ENCODE results near the gene METTL1. TPM values are rescaled to one million over a fixed set of nuclear protein-coding genes. Genes with fewer than 3 reads are reported as not detected.

The METTL1 gene
- total RNA-seq, 3 donors from 2014 or later = 10.1 to 15.3 (median 10.6) TPM

DNA sequence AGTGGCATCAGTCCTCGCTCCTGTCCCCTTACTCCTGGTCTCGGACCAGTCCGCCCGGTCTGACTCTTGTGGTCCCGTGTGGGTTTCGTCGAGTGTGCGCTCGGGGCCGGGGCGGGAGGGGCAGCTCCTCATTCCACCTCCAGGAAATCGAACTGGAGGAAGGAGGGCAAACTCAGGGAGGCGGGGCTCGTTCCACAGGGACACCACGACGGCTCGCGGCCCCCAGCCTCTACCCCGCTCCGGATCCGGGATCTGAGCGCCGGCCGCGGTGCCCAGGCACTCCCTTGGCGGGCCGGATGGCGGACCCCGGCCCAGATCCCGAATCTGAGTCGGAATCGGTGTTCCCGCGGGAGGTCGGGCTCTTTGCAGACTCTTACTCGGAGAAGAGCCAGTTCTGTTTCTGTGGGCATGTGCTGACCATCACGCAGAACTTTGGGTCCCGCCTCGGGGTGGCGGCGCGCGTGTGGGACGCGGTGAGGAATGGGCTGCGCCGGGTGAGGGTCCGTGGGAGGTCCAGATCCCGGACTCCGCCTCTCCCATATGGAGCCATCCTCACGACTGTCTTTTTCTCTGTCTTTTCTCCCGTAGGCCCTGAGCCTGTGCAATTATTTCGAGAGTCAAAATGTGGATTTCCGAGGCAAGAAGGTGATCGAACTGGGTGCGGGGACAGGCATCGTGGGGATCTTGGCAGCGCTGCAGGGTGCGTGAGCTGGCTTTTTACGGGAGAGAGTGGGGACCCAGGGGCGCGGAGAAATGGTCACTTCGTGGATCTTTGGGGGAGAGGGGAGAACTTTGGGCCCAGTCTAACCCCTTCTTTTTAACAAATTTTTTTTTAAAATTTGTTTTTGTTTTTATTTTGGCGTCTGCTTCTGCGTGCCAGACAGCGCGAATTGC lies 771 bp upstream of the METTL1 start, which contains the start of gene EEF1AKMT3:
TSS of gene EEF1AKMT3 (plus strand) at position 186 of the 894 bp plus-strand sequence. CDS start at position 297, 111 bp downstream.
- H3K4me1 ChIP-seq (ENCODE audit: low read depth) = peaks cover 14% of the 10 kb centered on the region
- peak within 1 kb of the TSS; percentile 50 for H3K4me3 ChIP-seq
- H3K9me3 ChIP-seq = no peaks in the 10 kb centered on the region
- DNase-seq (peak; percentile 78 to 84 (median 82)), ATAC-seq (peak; percentile 80)
- H3K36me3 ChIP-seq (ENCODE audit: low read depth) = no peaks in the 10 kb centered on the region
- intact Hi-C loops (cut with DNase I, micrococcal nuclease) = no loop called here
- TF ChIP-seq, protein P1, sequence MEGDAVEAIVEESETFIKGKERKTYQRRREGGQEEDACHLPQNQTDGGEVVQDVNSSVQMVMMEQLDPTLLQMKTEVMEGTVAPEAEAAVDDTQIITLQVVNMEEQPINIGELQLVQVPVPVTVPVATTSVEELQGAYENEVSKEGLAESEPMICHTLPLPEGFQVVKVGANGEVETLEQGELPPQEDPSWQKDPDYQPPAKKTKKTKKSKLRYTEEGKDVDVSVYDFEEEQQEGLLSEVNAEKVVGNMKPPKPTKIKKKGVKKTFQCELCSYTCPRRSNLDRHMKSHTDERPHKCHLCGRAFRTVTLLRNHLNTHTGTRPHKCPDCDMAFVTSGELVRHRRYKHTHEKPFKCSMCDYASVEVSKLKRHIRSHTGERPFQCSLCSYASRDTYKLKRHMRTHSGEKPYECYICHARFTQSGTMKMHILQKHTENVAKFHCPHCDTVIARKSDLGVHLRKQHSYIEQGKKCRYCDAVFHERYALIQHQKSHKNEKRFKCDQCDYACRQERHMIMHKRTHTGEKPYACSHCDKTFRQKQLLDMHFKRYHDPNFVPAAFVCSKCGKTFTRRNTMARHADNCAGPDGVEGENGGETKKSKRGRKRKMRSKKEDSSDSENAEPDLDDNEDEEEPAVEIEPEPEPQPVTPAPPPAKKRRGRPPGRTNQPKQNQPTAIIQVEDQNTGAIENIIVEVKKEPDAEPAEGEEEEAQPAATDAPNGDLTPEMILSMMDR (IDR thresholded peaks at IDR 0.05) = no peak

- DNase-seq (peak; percentile 86 to 92 (median 91)), ATAC-seq (peak; percentile 69)
- TF ChIP-seq, protein P1 (IDR thresholded peaks at IDR 0.05) = no peak
- Histone ChIP-seq H3K4me1 (ENCODE audit: low read depth) (peaks cover 22% of the 10 kb centered on the region), H3K36me3 (ENCODE audit: low read depth) (no peaks in the 10 kb centered on the region), H3K4me3 (peak overlapping the region; percentile 50), H3K9me3 (no peaks in the 10 kb centered on the region)
- intact Hi-C loops (cut with DNase I, micrococcal nuclease) = no loop called here
Measured at GRCh38 chr12:57771236-57771872, 551 bp downstream of the METTL1 start.

- no peak for DNase-seq
- Histone ChIP-seq H3K36me3 (ENCODE audit: low read depth) (no peaks in the 10 kb centered on the region), H3K4me1 (ENCODE audit: low read depth) (peaks cover 28% of the 10 kb centered on the region), H3K4me3 (no peak overlapping the region), H3K9me3 (no peaks in the 10 kb centered on the region)
- TF ChIP-seq, protein P1 (IDR thresholded peaks at IDR 0.05) = no peak
- intact Hi-C loops (cut with DNase I, micrococcal nuclease) = no loop called here
- no peak for ATAC-seq
Measured at GRCh38 chr12:57770734-57771133, 1.2 kb downstream of the METTL1 start.

- Histone ChIP-seq H3K4me1 (ENCODE audit: low read depth) (peaks cover 34% of the 10 kb centered on the region), H3K36me3 (ENCODE audit: low read depth) (no peaks in the 10 kb centered on the region), H3K9me3 (no peaks in the 10 kb centered on the region), H3K4me3 (no peak overlapping the region)
- TF ChIP-seq, protein P1 (IDR thresholded peaks at IDR 0.05) = no peak
- ATAC-seq (no peak), DNase-seq (no peak)
- intact Hi-C loops (cut with DNase I, micrococcal nuclease) = no loop called here
Measured at GRCh38 chr12:57769594-57769993, 2.3 kb downstream of the METTL1 start.

- no peaks in the 10 kb centered on the region for H3K36me3 ChIP-seq (ENCODE audit: low read depth)
- no peaks in the 10 kb centered on the region for H3K9me3 ChIP-seq
- no peak overlapping the region for H3K4me3 ChIP-seq
- intact Hi-C loops (cut with DNase I, micrococcal nuclease) = no loop called here
- DNase-seq = no peak
- TF ChIP-seq, protein P1 (IDR thresholded peaks at IDR 0.05) = no peak
- peaks cover 28% of the 10 kb centered on the region for H3K4me1 ChIP-seq (ENCODE audit: low read depth)
- ATAC-seq = no peak
Measured at GRCh38 chr12:57767876-57768275, 4.0 kb downstream of the METTL1 start.
